ENCODE data around the gene SAFB2.

The SAFB2 gene

DNA sequence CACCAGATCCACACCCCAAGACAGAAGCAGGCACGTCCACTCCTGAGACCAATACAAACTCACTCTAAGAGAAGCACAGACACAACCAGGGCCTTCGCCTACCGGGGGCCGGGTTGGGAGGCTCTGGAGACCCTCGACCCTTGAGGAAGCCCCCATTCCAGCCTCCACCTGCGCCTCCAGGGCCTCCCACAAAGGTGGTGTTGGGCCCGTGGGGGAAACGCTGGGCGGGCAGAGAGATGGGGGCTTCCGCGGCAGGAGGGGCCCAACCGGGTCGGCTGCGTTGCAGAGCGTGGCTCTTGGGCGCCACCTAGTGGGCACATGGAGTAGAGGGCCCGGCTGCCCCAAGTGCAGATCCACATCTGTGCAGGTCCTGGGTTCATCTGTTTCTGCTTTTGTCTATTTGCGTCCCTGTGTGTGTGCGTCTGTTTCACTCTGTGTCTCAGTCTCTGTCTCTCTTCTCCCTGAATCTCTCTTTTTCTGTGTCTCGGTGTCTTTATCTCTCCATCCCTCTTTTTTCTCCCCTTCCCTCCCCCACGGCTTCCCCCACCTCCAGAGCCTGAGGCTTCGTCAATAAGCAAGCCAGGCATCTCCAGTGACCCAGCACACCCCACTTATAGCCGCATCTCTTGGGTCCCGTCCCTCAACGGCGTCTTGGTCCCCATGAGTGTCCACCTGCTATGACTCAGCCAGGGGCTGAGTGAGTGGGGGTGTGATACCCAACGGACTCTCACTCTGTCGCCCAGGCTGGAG lies 44.3 kb downstream of the SAFB2 start:
- peak; percentile 58 for DNase-seq

DNA sequence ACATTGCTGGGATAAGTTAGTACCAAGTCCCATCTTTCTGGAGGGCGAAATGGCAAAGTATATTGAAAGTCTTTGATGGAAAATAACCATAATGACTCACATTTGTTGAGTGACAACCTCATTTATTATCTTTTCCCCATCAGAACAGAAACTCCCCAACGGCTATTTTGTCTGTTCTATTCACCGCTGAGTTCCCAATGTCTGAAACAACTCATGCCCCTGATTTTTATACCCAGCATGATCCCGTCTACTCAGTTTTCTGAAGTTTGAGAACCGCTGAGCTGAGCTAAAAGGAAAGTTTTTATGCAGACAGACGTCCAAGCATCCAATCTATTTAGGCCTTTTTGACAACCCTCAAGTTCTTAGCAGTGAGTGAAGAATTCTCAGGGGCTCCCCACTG lies 47.0 kb downstream of the SAFB2 start:
- DNase-seq = no peak

DNA sequence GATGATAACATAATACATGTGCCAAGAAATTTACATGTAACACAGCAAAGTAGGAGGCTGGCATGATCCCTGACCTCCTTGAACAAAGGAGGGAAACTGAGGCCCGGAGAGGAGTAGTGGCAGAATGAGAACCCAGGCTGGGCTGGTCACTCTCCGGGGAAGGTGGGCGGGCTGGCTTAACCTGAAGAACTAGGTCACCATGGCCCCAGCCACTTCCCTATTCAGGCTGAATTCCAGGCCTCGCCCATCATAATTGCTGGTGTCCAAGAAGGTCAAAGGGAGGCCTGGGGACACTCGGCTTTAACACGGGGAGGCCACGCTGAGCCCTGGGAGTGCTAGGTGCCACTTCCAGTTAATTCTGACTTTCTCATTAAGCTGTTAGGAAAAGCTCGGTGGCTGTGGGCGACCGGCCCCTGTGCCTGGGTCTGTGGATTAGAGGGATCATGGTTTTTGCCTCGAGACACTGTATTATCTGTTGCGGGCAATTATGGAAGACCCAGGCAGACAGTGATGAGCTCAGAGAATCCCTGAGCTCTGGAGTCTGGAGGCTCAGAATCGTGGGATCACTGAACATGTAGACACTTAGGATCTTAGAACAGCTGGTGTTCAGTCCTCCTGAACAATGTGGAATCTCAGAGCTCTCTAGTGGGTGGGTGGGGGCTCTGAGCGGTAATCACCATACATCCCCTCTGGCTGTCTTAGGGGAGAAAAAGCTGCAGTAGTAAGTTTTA lies 49.9 kb downstream of the SAFB2 start:
- DNase-seq = no peak

DNA sequence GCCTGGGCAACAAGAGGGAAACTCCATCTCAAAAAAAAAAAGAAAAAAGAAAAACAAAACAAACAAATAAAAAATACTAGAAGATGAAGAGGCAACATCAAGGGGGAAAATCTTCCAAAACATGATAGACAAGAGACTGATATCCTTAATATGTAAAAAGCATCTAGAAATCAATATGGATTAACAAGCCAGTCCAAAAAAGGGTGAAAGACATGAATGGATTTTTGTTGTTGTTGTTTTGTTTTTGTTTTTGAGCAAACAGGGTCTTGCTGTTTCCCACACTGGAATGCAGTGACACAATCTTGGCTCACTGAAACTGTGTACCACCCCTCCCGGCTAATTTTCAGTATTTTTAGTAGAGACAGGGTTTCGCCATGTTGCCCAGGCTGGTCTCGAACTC lies 50.8 kb downstream of the SAFB2 start:
- DNase-seq = no peak

DNA sequence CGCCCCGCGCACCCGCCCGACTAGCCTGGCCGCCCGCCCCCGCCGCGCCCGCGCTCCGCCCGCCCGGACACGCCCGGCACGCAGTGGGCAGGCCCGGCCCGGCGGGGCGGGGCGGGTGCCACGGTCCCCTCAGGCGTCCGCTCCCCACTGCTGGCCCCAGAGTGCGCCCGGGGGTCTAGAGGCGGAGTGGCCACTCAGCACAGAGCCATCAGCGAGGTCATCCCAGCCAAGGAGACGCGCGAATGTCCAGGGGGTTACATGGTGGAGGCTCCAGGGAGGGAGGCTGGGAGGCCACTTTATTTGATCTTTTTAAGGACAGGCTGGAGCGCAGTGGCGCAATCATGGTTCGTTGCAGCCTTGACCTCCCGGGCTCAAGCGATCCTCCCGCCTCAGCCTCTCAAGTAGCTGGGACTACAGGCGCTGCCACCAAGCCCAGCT lies 54.6 kb downstream of the SAFB2 start:
- no peak for DNase-seq

DNA sequence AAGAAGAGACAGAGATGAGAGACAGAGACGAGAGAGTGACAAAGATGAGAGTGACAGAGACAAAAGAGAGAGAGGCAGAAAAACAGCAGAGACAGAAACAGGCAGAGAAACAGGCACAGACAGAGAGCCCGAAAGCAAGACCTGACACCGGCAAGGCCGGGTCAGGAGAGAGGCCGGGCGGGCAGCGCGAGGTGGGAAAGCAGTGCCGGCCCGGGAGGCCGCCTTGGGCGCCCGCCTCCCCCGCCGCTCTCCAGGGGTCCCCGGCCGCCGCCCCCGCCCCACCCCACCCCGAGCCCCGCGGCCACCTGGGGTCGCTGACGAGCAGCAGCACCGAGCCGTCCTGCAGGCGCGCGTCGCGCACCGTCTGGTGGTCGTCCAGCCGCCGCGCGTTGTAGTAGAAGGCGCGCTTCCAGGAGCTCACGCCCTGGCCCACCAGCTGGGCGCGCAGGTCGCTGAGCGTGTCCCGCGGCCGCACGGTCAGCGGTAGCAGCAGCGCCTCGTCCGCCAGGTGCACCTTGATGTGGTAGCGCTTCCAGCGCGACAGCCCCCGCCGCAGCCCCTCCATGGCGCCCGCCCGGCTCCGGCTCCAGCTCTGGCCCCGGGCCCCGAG lies 55.1 kb downstream of the SAFB2 start, which contains the start of gene TINCR:
Gene TINCR, minus strand, starts transcription at position 594 of the 610 bp plus-strand sequence.
- no peak for DNase-seq

DNA sequence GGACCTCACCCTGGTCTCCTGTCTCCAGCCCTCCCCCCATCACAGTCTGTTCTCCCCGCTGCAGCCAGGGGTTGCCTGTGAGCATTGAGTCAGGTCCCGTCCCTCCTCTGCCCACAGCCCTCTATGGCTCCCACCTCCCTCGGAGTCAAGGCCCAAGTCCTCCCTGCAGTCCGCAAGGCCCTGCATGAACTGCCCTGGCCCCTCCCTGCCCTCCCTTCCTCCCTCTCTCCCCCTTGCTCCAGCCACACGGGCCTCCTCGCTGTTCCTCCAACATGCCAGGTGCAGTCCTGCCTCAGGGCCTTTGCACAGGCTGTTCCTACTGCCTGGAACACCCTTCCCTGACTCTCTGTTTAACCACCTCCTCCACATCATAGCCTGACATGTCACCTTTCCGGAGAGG lies 57.6 kb downstream of the SAFB2 start:
- no peak for DNase-seq

DNA sequence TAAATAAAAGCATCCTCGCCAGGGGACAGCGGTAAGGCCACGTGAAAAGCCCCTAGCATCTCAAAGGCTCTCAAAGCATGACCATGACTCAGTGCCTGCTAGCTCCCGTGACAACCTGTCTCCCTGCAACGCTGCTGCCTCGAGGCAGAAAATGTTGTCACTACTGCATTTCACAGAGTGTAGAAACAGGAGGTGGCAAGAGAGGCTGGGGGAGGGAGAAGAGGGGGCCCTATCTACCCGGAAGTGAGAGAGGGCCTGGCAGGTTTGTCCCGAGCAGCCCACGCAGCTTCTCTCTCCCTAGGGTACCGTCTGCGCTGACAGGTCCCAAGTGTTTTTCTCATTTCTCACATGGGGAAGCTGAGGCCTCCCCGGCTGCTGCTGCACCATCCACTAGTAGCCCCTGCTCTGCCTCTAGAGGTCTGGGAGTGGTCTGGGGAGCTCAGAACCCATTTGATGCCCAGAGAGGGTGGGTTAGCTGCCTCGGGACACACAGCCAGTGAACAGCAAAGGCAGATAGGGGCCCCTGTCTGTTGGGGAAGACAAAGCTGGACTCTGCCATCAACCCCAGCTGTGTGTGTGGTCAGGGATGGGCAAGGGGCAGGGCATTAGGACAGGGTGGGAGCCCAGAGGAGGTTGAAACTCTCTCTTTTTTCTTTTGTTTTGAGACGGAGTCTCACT lies 58.5 kb downstream of the SAFB2 start:
- DNase-seq = no peak

DNA sequence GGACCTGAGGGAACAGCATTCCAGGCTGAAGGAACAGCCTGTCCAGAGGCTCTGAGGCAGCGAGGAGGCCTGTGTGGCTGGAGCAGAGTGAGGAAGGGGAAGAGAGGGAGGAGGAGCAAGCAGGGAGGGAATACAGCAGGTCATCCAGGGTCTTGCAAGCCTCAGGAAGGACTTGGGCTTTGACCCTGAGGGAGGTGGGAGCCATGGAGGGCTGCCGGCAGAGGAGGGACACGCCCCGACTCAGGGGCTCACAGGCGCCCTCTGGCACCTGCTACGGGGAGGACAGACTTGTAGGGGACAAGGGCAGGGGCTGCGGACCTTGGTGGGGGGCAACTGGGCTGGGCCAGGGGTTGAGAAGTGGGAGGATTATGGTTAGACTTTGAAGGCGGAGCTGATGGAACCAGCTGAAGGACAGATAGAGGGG lies 59.6 kb downstream of the SAFB2 start:
- no peak for DNase-seq

DNA sequence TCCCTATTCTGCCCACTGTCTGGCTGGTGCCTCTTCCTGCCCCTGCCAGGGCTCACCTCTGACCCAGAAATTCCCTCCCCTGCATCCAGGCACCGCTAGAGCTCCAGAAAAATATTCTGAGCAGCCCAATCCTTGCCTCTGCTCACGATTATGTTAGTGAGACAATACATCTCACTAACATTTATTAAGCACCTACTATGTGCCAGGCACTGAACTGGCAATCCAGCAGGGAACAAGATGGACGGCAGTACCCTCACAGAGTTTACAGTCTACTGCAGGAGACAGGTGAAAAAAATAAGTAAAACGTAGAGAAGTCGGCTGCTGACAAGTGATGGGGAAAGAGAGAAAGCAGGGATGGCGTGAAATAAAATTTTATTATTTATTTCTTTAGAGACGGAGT lies 60.3 kb downstream of the SAFB2 start:
- DNase-seq = no peak

DNA sequence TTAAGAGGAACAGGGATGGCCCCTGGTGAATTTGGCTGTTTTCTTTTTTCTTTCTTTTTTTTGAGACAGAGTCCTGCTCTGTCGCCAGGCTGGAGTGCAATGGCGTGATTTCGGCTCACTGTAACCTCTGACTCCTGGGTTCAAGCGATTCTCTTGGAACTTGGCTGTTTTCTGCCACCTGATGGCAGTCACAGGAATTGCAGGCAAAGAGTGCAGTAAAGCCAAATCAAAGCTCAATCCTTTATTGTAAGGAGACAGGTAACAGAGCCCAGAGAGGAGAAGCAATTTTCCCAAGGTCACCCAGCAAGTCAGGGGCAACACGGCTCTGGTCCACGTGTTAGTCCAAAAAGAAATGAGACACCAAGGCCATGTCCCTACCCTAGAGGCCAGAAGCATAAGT lies 61.0 kb downstream of the SAFB2 start:
- no peak for DNase-seq

DNA sequence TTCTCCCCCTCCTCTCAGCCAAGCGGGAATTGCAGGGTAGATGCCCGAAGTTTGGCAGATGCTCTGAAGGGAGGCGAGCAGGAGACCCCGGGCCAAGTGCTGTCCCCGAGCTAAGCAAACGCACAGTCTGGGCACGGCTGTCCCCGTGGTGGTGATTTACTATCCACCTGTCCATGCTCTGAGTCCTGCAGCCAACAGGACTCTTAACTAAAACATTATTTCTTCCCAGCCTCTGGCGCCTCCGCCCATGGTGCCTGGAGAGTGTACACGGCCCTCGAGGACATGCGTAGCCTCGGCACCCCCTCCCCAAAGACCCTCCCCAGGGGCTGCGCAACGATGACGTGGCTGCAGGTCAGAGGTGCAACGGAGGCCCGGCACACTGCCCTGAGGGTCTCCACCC lies 62.4 kb downstream of the SAFB2 start:
- DNase-seq = no peak

DNA sequence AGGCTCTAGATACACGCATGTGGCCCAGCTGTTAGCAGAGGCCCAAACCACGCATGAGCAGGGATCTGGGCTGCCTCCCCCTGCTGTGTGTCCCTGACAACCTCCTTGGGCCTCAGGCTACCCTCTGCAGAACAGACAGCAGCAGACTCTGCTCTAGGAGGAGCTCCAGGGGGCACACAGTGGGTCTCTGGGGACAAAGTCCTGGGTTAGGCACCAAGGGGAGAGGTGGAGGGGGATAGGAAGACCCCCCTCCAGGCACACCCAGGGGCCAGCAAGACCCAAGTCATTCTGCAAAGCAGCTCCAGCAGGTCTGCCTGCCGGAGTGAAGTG lies 62.8 kb downstream of the SAFB2 start:
- no peak for DNase-seq

DNA sequence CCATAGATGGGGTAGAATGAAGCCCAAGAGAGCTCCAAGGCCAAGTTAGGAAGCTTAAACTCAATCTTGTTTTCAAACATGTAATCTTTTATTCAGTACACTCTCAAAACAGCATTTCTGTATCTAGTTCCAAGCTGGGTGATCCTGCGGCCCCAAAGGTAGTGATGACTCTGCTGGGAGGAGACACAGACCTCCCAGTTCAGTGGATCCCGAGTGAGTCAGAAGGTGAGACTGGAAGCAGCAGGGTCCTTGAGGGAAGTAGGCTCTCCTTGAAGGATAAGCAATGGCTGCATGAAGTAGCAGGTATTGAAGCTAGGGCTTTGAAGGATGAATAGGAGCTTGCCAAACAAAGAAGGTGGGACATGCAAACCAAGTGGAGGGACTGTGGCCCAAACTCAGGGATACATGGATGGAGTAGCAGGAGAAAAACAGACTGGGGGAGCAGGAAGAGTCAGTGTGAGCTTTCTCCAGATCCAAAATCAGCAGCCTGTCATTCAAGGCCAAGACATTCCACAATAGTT lies 64.4 kb downstream of the SAFB2 start:
- DNase-seq = no peak

DNA sequence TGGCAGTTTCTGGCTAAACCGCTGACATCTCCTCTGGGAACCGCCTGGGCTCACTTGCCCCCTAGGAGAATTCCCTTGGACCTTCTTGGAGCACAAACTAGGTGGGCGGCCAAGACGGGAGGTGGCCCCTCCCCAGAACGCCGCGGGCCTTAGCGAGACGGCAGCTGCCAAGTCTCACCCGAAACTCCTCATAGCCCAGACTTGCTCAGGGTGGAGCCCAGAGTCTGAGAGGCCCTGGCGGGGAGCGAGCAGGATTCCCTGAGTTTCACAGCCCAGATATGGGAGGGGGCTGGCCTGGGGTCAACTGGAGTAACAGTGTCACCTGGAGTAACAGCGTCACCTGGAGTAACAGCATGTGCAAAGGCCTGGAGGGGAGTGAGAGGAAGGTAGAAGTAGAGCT lies 64.9 kb downstream of the SAFB2 start:
- no peak for DNase-seq

DNA sequence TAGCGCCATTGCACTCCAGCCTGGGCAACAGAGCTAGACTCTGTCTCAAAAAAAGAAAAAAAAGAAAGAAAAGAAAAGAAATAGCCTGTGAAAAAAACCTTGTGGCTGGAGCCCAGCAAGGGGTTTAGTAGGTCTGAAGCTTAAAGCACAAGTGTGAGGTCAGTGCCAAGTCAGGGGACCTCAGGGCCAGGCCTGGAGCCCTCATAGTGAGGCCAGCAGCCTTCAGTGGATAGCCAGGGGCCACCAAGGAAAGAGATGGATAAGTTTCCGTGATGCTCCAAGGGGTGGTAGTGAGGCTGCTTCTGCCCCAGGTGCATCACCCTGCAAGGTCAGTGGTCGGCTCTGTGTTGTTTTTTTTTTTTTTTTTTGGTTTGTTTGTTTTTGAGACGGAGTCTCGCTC lies 67.7 kb downstream of the SAFB2 start:
- DNase-seq = no peak

DNA sequence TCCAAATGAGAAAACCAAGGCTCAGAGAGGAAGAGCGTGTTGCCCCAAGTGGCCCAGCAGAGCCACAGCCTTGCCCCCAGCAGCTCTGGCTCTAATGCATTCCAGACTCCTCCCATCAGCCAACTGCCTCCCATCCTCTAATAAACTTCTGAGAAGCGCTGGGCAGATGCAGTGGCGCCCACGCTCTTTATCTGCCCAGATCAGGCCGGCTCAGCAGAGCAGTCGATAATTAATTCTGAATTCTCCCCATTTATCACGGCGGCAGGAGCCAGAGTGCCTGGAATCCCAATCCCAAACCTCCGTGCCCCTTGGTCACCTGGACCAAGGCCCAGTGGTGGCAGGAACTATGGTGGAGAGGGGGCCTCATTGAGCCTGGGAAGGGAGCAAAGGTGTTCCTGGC lies 68.7 kb downstream of the SAFB2 start:
- no peak for DNase-seq

DNA sequence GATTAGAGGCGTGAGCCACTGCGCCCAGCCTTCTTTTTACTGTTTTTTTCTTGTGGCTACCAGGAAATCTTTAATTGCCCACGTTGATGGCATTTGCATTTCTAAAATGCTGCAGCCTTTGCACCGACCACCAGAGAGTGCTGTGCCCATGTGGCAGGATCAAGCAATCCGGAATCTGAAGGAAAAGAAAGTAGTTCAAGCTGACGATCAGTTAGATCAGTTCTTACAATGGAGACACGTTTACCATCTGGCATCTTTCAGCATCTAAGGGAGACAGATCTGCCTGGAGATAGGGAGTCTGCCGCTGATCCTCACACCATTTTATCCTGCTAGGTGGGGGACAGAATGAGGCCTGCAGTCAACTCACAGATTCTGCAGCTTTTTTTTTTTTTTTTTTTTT lies 74.7 kb downstream of the SAFB2 start:
- DNase-seq = peak; percentile 34

DNA sequence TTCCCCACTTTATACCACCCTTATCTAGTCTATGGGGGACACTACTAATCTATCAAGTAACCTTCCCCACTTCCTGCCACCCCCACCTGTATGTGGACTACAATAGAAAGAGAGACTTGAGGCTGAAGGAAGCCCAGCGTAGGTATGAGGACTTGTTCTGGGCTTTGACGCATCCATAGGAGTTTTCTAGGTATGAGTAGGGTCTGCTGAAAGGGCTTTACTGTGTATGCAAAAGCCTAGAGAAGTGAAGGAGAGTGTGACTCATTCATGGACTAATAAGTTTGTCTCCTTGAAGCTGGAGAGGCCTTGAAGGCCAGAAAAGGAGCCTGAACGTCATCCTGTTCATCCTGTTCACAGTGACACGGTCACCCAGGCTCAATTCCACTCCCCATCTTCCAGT lies 76.6 kb downstream of the SAFB2 start:
- DNase-seq = no peak

DNA sequence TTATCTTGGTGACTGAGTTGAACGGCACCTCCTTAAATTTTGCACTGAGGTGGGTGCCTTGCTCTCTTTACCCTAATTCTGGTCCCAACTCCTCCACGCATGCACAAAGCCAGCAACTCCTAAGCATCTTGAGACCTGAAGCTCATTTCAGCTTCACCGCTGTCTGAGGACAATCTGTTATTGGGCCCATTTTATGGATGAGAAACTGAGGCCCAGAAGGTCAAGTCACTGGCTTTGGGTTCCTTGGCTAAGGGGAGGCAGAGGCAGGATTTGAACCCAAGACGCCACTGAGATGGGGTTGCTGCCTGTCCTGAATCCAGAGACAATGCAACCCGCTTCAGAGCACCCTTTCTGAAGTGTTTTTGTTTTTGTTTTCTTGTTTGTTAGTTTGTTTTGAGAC lies 77.5 kb downstream of the SAFB2 start:
- no peak for DNase-seq

DNA sequence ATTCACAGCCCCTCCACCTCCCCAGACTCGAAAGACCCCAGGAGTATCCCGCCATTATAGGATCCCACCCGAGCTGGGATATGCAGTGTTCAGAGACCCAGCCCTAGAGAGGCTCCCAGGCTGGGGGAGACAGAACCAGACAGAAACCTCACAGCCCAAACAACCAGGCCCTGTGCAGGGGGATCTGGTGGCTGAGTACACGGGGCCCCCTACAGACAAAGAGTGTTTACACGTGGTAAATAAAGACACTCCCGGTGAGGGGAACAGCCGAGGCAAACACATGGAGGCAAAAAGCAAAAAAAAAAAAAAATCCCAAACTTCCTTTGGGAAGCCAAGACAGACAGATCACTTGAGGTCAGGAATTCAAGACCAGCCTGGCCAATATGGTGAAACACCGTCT lies 79.9 kb downstream of the SAFB2 start:
- no peak for DNase-seq

DNA sequence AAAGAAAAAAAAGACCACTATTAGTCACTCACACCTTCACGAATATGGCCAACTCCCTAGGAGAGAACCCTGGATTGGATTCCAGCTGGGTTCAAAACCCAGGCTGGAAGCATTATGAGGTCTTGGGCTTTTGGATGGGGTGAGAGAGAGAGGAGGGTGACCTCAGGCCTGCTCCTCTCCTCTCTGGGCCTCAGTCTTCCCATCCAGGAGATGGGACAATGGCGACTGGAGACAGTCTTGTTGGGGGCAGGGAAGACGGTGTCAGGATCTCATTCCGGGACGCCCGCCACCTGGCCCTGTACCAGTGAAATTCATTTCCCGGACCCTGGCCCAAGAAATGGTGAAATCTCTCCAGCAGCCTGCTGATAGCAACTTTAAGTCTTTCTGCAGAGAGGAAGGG lies 81.1 kb downstream of the SAFB2 start:
- DNase-seq = no peak

DNA sequence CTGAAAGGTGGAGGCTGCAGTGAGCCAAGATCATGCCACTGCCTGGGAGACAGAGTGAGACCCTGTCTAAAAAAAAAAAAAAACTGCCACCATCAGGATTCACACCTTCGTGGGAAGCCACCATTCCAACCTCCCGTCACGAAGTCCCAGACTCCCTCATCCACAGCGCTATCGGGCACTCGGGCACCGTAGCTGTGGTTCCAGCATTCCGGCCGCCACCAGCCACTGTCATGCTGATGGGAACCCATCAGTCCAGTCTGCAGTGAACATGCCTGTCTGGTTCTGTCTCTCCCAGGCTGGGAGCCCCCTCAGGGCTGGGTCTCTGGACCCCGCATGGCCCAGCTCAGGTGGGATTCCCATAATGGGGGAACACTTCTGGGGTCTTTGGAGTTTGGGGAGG lies 82.4 kb downstream of the SAFB2 start:
- DNase-seq = no peak

DNA sequence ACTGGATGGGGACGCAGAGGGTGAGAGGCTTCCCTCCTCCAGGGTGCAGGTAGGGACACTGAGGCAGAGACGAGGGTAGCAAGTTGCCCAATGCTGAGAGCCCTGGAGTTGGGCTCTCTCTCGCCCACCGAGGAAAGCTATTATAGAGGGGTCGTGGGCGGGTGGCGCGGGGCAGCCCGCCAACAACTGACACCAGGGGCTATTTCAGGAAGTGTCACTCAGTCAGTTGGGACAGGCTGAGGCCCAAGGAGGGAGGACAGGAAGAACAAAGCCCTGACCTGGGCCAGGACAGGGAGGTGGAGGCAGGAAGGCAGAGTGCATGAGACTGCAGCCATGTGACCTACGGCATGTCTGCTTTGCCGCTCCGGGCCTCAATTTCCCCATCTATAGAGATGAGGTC lies 84.7 kb downstream of the SAFB2 start:
- DNase-seq = no peak

Measured in NCI-H1436 (cell line).